ENCODE measurements around the gene ARVCF.

DNA sequence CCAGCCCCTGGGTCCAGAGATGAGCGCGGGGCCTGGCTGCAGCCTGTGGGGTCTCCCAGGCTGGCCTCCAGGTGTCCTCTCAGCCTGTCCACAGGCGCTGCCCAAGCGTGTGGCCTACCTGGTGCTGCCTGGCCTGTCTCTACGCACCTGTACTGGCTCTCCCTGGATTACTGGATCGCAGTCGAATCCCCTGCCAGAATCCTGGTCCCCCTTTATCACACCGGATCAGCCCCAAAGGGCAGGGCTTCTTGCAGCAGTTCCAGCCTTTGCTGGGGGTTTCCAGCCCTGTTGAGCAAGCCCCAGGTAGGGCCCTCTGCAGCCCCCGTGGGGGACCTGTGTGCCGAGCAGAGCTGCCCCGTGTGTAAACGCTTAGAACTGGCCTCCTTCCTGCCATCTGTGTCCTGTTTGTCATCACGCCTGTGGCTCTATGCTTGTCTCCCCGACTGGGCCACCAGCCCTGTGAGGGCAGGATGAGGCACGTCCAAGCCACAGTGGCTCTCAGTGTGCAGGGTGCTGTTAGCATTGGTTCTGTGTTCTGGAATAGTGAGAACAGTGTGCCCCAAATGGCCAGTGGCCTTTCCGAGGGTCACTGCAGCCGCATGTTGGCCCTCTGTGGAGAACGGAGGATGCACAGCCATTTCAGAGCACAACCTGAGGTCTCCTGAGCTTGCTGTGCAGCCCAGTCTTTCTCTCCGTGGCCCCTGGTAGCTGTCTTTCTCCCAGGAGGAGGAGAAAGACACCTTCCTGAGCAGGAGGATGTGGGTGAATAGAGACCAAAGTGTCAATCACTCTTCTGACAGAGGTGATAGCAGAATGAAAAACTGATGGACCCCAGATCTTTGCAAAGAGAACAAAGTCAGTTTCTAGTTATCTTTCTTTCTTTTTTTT, 61.1 kb downstream of the ARVCF start:
- no peak for TF ChIP-seq EP300 (IDR thresholded peaks at IDR 0.05)
- TF ChIP-seq, protein P1, sequence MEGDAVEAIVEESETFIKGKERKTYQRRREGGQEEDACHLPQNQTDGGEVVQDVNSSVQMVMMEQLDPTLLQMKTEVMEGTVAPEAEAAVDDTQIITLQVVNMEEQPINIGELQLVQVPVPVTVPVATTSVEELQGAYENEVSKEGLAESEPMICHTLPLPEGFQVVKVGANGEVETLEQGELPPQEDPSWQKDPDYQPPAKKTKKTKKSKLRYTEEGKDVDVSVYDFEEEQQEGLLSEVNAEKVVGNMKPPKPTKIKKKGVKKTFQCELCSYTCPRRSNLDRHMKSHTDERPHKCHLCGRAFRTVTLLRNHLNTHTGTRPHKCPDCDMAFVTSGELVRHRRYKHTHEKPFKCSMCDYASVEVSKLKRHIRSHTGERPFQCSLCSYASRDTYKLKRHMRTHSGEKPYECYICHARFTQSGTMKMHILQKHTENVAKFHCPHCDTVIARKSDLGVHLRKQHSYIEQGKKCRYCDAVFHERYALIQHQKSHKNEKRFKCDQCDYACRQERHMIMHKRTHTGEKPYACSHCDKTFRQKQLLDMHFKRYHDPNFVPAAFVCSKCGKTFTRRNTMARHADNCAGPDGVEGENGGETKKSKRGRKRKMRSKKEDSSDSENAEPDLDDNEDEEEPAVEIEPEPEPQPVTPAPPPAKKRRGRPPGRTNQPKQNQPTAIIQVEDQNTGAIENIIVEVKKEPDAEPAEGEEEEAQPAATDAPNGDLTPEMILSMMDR (IDR thresholded peaks at IDR 0.05): no peak
- TF ChIP-seq POLR2A (IDR thresholded peaks at IDR 0.05): no peak
- no peak for TF ChIP-seq POLR2AphosphoS5 (IDR thresholded peaks at IDR 0.05)
